Gastrocnemius medialis (tissue), 4 donors: ENCODE results near the gene TGM2. TPM values are rescaled to one million over a fixed set of nuclear protein-coding genes. Genes with fewer than 3 reads are reported as not detected.

ENCODE experiments used
- ATAC-seq, 2 donors: fragments of 150-250 bp; one replicate each; pipeline ENCODE4 v1.9.1; 2016
- DNase-seq, 2 donors: peaks; one replicate each; pipeline ENCODE4 v3.0.0-alpha.2; 2019
- H3K27ac ChIP-seq, 4 donors: fragments of 200-600 bp; sonication (generic); 1 replicate in 1 of 4; 2 replicates in 3 of 4; pipeline ENCODE4 v1.5.1; 2016 to 2018; ENCODE audit warnings: mild to moderate bottlenecking in 2 of 4, moderate library complexity in 1 of 4
- H3K27me3 ChIP-seq, 3 donors: fragments of 200-600 bp; sonication (generic) in 2 of 3; 1 replicate in 1 of 3; 2 replicates in 2 of 3; pipeline versions ENCODE4 v1.5.1 to v1.6.0; 2016 to 2019; ENCODE audit warnings: mild to moderate bottlenecking in 1 of 3, moderate library complexity in 1 of 3
- H3K36me3 ChIP-seq, 2 donors: fragments of 200-600 bp; sonication (generic) in 1 of 2; one replicate each; pipeline ENCODE4 v1.5.1; 2017 to 2018
- H3K4me1 ChIP-seq, 2 donors: fragments of 200-600 bp; sonication (generic) in 1 of 2; one replicate each; pipeline ENCODE4 v1.5.1; 2016 to 2017; ENCODE audit warnings: mild to moderate bottlenecking in 2 of 2
- H3K4me3 ChIP-seq, 4 donors: fragments of 200-600 bp; sonication (generic) in 3 of 4; 1 replicate in 1 of 4; 2 replicates in 3 of 4; pipeline ENCODE4 v1.5.1; 2016 to 2019; ENCODE audit warnings: mild to moderate bottlenecking in 2 of 4
- H3K9me3 ChIP-seq, 3 donors: fragments of 200-600 bp; sonication (generic) in 2 of 3; 1 replicate in 1 of 3; 2 replicates in 2 of 3; pipeline ENCODE4 v1.5.1; 2016 to 2019
- CTCF ChIP-seq, 5 experiments: fragments of 450-650 bp in 3 of 5; fragments of 200-600 bp in 2 of 5; sonication (generic) in 2 of 5; IDR thresholded peaks in 4 of 5; conservative IDR thresholded peaks in 1 of 5; 1 replicate in 4 of 5; 2 replicates in 1 of 5; pipeline ENCODE4 v1.5.1; 2016 to 2019; ENCODE audit warnings: antibody characterized with exemption in 5 of 5, mild to moderate bottlenecking in 3 of 5, moderate library complexity in 3 of 5
- POLR2A ChIP-seq, 2 donors: fragments of 450-650 bp; IDR thresholded peaks; one replicate each; pipeline ENCODE4 v1.6.1; 2017; ENCODE audit warnings: antibody characterized with exemption in 2 of 2, mild to moderate bottlenecking in 2 of 2, moderate library complexity in 2 of 2
- in situ Hi-C, 4 donors: fragments of 200-750 bp; cut with MboI; loops; one replicate each; pipeline versions ENCODE4 v1.15.0 to v1.8.0; 2017; ENCODE audit warnings: low sequenced_read_pairs in 4 of 4
- intact Hi-C: fragments of 100-400 bp; cut with DNase I; formaldehyde crosslinking; loops from one replicate; pipeline ENCODE4 v1.15.1; 2023; ENCODE audit warnings: low total_unique reads
- total RNA-seq, 4 donors: library from RNA; depleted of rRNA; stranded (reverse); fragments of >200 nt; gene quantifications; one replicate each; pipeline versions ENCODE4 v1.1.0 to v1.2.3, GENCODE V29; 2016

Gene TGM2
- total RNA-seq, 4 donors from 2014 or later, result 12.8 to 152 (median 58.4) TPM

GRCh38 chr20:38173237-38174156, 8.4 kb upstream of the TGM2 start:
- in situ Hi-C loops, result no loop called here
- ATAC-seq (no peak), DNase-seq (no peak)
- Histone ChIP-seq H3K9me3 (no peaks in the 10 kb centered on the region), H3K36me3 (no peaks in the 10 kb centered on the region), H3K4me1 (peaks cover 1 to 6% of the 10 kb centered on the region in 2 donors), H3K4me3 (no peak overlapping the region), H3K27ac (no peak overlapping the region), H3K27me3 (no peaks in the 10 kb centered on the region)
- intact Hi-C loops, result no loop called here
- TF ChIP-seq POLR2A (IDR thresholded peaks at IDR 0.05), result no peak
- TF ChIP-seq CTCF (IDR thresholded peaks at IDR 0.05 in 4 of 5, conservative IDR thresholded peaks at IDR 0.05 in 1 of 5), result no peak

- Histone ChIP-seq H3K27me3 (no peaks in the 10 kb centered on the region), H3K27ac (no peak overlapping the region), H3K4me1 (peaks cover 5 to 6% of the 10 kb centered on the region in 2 donors), H3K4me3 (no peak overlapping the region), H3K9me3 (no peaks in the 10 kb centered on the region), H3K36me3 (no peaks in the 10 kb centered on the region)
- intact Hi-C loops, result no loop called here
- TF ChIP-seq POLR2A (IDR thresholded peaks at IDR 0.05) (no peak), CTCF (IDR thresholded peaks at IDR 0.05 in 4 of 5, conservative IDR thresholded peaks at IDR 0.05 in 1 of 5) (no peak)
- no peak for DNase-seq
- in situ Hi-C loops, result no loop called here
- no peak for ATAC-seq
Observed at GRCh38 chr20:38172408-38172807, 7.3 kb upstream of the TGM2 start.

GRCh38 chr20:38171675-38172043, 6.6 kb upstream of the TGM2 start:
- Histone ChIP-seq H3K36me3 (no peaks in the 10 kb centered on the region), H3K9me3 (no peaks in the 10 kb centered on the region), H3K27me3 (no peaks in the 10 kb centered on the region), H3K4me3 (no peak overlapping the region), H3K4me1 (peaks cover 5 to 6% of the 10 kb centered on the region in 2 donors), H3K27ac (no peak overlapping the region)
- in situ Hi-C loops (no loop called here), intact Hi-C loops (no loop called here)
- DNase-seq, result no peak
- TF ChIP-seq POLR2A (IDR thresholded peaks at IDR 0.05) (no peak), CTCF (IDR thresholded peaks at IDR 0.05 in 4 of 5, conservative IDR thresholded peaks at IDR 0.05 in 1 of 5) (no peak)
- no peak for ATAC-seq

GRCh38 chr20:38170826-38171674, 6.0 kb upstream of the TGM2 start:
- H3K27me3 ChIP-seq, result no peaks in the 10 kb centered on the region
- intact Hi-C loops (no loop called here), in situ Hi-C loops (no loop called here)
- DNase-seq (no peak), ATAC-seq (no peak)
- H3K36me3 ChIP-seq, result no peaks in the 10 kb centered on the region
- H3K4me3 ChIP-seq, result no peak overlapping the region
- H3K9me3 ChIP-seq, result no peaks in the 10 kb centered on the region
- TF ChIP-seq CTCF (IDR thresholded peaks at IDR 0.05 in 4 of 5, conservative IDR thresholded peaks at IDR 0.05 in 1 of 5) (no peak), POLR2A (IDR thresholded peaks at IDR 0.05) (no peak)
- H3K4me1 ChIP-seq, result peaks cover 5 to 6% of the 10 kb centered on the region in 2 donors
- no peak overlapping the region for H3K27ac ChIP-seq
